SU-DHL-6 (cell line): Measurements from ENCODE around the gene ITGA11.

Experiments
- H2AFZ ChIP-seq: fragments of 200-600 bp; sonication (generic); 2 replicates; pipeline ENCODE4 v1.6.1; 2014; ENCODE audit warnings: low read depth, mild to moderate bottlenecking, moderate library complexity, mixed read lengths, antibody characterized with exemption, low read length; ENCODE audit not compliant: severe bottlenecking
- H3F3A ChIP-seq: fragments of 200-600 bp; shearing (Covaris generic); 2 replicates; pipeline ENCODE4 v1.6.0; 2016; ENCODE audit warnings: antibody characterized with exemption, mild to moderate bottlenecking; ENCODE audit not compliant: insufficient read depth
- H3K27ac ChIP-seq: fragments of 200-600 bp; sonication (generic); 2 replicates; pipeline ENCODE4 v1.5.1; 2016; ENCODE audit warnings: low read depth, mild to moderate bottlenecking, low read length, moderate library complexity, mixed read lengths
- H3K27me3 ChIP-seq: fragments of 200-600 bp; sonication (generic), shearing (Covaris generic); 2 replicates; pipeline ENCODE4 v1.6.0; 2014; ENCODE audit warnings: mild to moderate bottlenecking, low read length
- H3K36me3 ChIP-seq: fragments of 200-600 bp; sonication (generic); 2 replicates; pipeline ENCODE4 v1.6.1; 2014; ENCODE audit warnings: mild to moderate bottlenecking, low read length, mixed read lengths
- H3K4me2 ChIP-seq: fragments of 300-600, 200-600 bp; shearing (Covaris generic), sonication (generic); 2 replicates; pipeline ENCODE4 v1.6.0; 2014; ENCODE audit warnings: low read length, low read depth, mild to moderate bottlenecking; ENCODE audit not compliant: poor library complexity, severe bottlenecking
- H3K4me3 ChIP-seq: fragments of 200-600 bp; sonication (generic); 2 replicates; pipeline ENCODE4 v1.5.1; 2014; ENCODE audit warnings: antibody characterized with exemption, low read length, mild to moderate bottlenecking, mixed read lengths; ENCODE audit not compliant: insufficient read depth, poor library complexity, severe bottlenecking
- H3K79me2 ChIP-seq: fragments of 200-600 bp; sonication (generic); 2 replicates; pipeline ENCODE4 v1.6.1; 2014; ENCODE audit warnings: mild to moderate bottlenecking, low read length, moderate library complexity; ENCODE audit not compliant: insufficient read depth
- H3K9ac ChIP-seq: fragments of 200-600 bp; sonication (generic); 2 replicates; pipeline ENCODE4 v1.7.0; 2014; ENCODE audit warnings: mild to moderate bottlenecking, low read length
- H3K9me2 ChIP-seq: fragments of 200-600 bp; sonication (generic); replicated peaks from 2 replicates; pipeline ENCODE4 v1.6.1; 2014; ENCODE audit warnings: low read length; ENCODE audit not compliant: insufficient read depth
- H3K9me3 ChIP-seq: fragments of 200-600 bp; sonication (generic); 2 replicates; pipeline ENCODE4 v1.6.1; 2014; ENCODE audit warnings: low read length, mixed read lengths; ENCODE audit not compliant: insufficient read depth
- H4K20me1 ChIP-seq: fragments of 200-600 bp; sonication (generic); 2 replicates; pipeline ENCODE4 v1.6.1; 2014; ENCODE audit warnings: low read depth, mild to moderate bottlenecking, antibody characterized with exemption, low read length, moderate library complexity, mixed read lengths
- EZH2phosphoT487 ChIP-seq: fragments of 200-600 bp; sonication (generic), shearing (Covaris generic); conservative IDR thresholded peaks from 2 replicates; pipeline ENCODE4 v1.6.1; 2018; ENCODE audit warnings: mild to moderate bottlenecking, antibody characterized with exemption, low read length, moderate library complexity, mixed read lengths
- TF ChIP-seq, protein P1 (sequence below): fragments of 200-600 bp; sonication (generic); IDR thresholded peaks from one replicate; pipeline ENCODE4 v1.5.1; 2017; ENCODE audit warnings: antibody characterized with exemption, mild to moderate bottlenecking, low read length, moderate library complexity; ENCODE audit not compliant: insufficient read depth, poor library complexity, severe bottlenecking

The ITGA11 gene

DNA sequence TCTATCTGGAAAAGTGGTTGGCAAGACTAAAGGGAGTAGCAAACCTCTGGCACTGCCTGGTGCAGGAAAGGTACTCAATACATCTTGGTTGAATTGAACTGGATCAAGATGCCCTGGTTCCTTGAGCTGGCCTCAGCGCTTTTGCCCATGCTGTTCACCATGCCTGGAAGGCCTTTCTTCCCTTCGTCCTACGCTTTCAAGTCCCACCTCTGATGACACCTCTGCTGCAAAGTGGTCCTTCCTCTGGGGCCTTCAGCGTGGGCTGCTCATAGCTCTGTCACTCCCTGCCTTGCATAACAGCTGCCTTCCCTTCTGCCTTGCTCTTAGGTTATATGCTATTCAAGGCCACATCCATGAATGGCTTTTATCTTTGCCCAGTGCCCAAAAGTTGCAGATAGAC is 23.0 kb downstream of the ITGA11 start:
- H3K9ac ChIP-seq: no peak overlapping the region

DNA sequence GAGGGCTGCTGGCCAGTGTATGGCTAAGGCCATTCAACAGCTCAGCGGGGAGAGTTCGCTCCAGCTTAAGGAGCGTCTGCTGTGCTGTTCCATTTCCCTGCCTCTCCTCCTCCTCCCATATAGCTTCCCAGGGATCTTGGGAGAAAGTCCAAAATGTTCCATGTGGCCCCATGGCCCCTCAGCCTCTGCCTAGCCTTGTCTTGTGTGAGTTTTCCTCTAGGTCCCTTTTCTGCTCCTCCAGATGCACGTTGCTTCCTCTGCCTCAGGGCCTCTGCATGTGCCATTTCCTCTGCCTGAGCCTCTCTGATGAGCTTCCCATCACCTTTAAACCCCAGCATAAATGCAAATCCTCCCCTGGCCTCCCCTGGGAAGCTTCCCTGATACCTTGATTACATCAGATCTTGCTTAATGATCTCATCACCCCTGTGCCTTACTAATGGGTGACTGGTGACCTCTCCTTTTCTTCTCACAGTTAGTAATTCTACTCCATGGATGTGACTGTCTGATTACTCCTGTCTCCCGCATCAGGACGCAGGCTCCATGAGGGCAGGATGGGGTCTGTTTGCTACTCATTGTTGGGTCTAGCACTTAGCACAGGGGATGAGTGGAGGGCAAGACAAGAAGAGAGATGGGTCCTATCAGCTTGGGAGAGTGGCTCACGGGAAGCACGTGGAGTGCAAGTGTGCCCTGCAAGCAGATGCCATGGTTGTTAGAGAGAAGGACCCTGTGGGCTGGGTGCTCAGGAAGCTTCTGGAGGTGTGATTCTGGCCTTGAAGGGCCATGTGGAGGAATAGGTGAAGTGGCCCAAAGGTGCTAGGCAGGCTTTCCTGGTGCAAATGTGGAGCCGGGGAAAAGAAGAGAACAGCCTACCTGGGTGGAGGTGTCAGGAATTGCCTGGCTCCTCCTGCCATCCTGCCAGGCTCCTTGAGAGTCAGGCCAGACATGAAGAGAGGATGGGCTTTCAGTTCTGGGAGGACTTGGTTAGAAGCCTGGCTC is 23.8 kb downstream of the ITGA11 start:
- Histone ChIP-seq H3K9me2 (no peaks in the 10 kb centered on the region), H3K4me2 (no peak overlapping the region), H4K20me1 (no peaks in the 10 kb centered on the region), H3K36me3 (no peaks in the 10 kb centered on the region), H3K79me2 (no peaks in the 10 kb centered on the region), H3K27ac (no peak overlapping the region), H2AFZ (no peak overlapping the region), H3K9ac (no peak overlapping the region), H3F3A (no peaks in the 10 kb centered on the region), H3K9me3 (no peaks in the 10 kb centered on the region), H3K27me3 (no peaks in the 10 kb centered on the region), H3K4me3 (no peak overlapping the region)
- TF ChIP-seq, protein P1, sequence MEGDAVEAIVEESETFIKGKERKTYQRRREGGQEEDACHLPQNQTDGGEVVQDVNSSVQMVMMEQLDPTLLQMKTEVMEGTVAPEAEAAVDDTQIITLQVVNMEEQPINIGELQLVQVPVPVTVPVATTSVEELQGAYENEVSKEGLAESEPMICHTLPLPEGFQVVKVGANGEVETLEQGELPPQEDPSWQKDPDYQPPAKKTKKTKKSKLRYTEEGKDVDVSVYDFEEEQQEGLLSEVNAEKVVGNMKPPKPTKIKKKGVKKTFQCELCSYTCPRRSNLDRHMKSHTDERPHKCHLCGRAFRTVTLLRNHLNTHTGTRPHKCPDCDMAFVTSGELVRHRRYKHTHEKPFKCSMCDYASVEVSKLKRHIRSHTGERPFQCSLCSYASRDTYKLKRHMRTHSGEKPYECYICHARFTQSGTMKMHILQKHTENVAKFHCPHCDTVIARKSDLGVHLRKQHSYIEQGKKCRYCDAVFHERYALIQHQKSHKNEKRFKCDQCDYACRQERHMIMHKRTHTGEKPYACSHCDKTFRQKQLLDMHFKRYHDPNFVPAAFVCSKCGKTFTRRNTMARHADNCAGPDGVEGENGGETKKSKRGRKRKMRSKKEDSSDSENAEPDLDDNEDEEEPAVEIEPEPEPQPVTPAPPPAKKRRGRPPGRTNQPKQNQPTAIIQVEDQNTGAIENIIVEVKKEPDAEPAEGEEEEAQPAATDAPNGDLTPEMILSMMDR: no peak
- no peak for TF ChIP-seq EZH2phosphoT487

More for the DNA sequence above, 23.0 kb downstream of the ITGA11 start:
- no peaks in the 10 kb centered on the region for H3F3A ChIP-seq
- no peak overlapping the region for H3K27ac ChIP-seq
- TF ChIP-seq, protein P1: no peak
- TF ChIP-seq EZH2phosphoT487: no peak
- no peaks in the 10 kb centered on the region for H3K79me2 ChIP-seq
- H3K9me3 ChIP-seq: no peaks in the 10 kb centered on the region
- H3K36me3 ChIP-seq: no peaks in the 10 kb centered on the region
- H3K4me2 ChIP-seq: no peak overlapping the region
- no peaks in the 10 kb centered on the region for H3K9me2 ChIP-seq
- H2AFZ ChIP-seq: no peak overlapping the region
- no peaks in the 10 kb centered on the region for H3K27me3 ChIP-seq
- no peaks in the 10 kb centered on the region for H4K20me1 ChIP-seq
- H3K4me3 ChIP-seq: no peak overlapping the region

DNA sequence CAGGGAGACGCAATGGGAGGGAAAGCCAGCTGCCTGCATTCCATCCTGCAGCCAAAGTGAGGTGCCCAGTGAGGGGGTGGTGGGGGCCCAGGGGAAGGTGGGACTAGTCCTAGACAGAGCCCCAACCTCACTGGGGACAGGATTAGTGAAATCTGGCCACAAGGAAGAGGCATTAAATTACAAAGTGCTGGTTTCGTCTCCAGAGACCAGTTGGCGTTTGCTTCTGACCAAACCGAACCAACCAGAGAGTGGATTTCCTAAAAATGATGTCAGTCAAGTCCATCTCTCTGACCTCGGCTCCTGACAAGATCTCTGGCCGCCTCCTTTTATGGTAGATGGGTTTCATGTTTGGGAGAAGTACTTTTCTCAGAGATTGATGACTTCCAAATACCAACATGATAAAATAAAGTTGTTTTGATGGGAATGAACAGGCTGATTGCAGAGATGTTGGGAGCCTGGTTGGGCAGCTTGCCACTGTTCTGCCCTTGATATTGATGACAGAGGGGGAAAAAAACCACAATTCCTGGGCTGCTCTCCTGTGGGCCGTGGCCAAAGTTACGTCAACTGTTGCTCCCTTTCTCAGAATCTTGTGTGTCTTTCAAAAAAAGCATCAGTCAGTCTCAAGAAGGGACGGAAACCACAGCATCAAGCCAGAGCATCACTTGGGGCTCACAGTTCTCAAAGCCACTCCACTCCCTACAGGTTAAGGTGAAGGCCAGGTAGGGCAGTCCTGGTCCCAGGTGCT is 24.6 kb downstream of the ITGA11 start:
- H3K27me3 ChIP-seq: no peaks in the 10 kb centered on the region
- H3K36me3 ChIP-seq: no peaks in the 10 kb centered on the region
- H3K4me2 ChIP-seq: no peak overlapping the region
- no peaks in the 10 kb centered on the region for H3K9me2 ChIP-seq
- H4K20me1 ChIP-seq: no peaks in the 10 kb centered on the region
- H3F3A ChIP-seq: no peaks in the 10 kb centered on the region
- H3K9me3 ChIP-seq: no peaks in the 10 kb centered on the region
- no peak overlapping the region for H3K4me3 ChIP-seq
- no peak overlapping the region for H3K9ac ChIP-seq
- H3K27ac ChIP-seq: no peak overlapping the region
- no peaks in the 10 kb centered on the region for H3K79me2 ChIP-seq
- H2AFZ ChIP-seq: no peak overlapping the region
- TF ChIP-seq EZH2phosphoT487: no peak
- TF ChIP-seq, protein P1: no peak
